Gastrocnemius medialis (tissue), 4 donors: ENCODE measurements around the gene CLEC18A. TPM values are rescaled to one million over a fixed set of nuclear protein-coding genes. Genes with fewer than 3 reads are reported as not detected.
"Not testable (repeated sequence)": the region's sequence is repeated elsewhere in the genome, so short reads cannot be mapped to it uniquely, and the experiment has no call there.

Experiments used
- ATAC-seq, 2 donors: fragments of 150-250 bp; one replicate each; pipeline ENCODE4 v1.9.1; 2016
- DNase-seq, 2 donors: peaks; one replicate each; pipeline ENCODE4 v3.0.0-alpha.2; 2019
- H3K27ac ChIP-seq, 4 donors: fragments of 200-600 bp; sonication (generic); 1 replicate in 1 of 4; 2 replicates in 3 of 4; pipeline ENCODE4 v1.5.1; 2016 to 2018; ENCODE audit warnings: mild to moderate bottlenecking in 2 of 4, moderate library complexity in 1 of 4
- H3K27me3 ChIP-seq, 3 donors: fragments of 200-600 bp; sonication (generic) in 2 of 3; 1 replicate in 1 of 3; 2 replicates in 2 of 3; pipeline versions ENCODE4 v1.5.1 to v1.6.0; 2016 to 2019; ENCODE audit warnings: mild to moderate bottlenecking in 1 of 3, moderate library complexity in 1 of 3
- H3K36me3 ChIP-seq, 2 donors: fragments of 200-600 bp; sonication (generic) in 1 of 2; one replicate each; pipeline ENCODE4 v1.5.1; 2017 to 2018
- H3K4me1 ChIP-seq, 2 donors: fragments of 200-600 bp; sonication (generic) in 1 of 2; one replicate each; pipeline ENCODE4 v1.5.1; 2016 to 2017; ENCODE audit warnings: mild to moderate bottlenecking in 2 of 2
- H3K4me3 ChIP-seq, 4 donors: fragments of 200-600 bp; sonication (generic) in 3 of 4; 1 replicate in 1 of 4; 2 replicates in 3 of 4; pipeline ENCODE4 v1.5.1; 2016 to 2019; ENCODE audit warnings: mild to moderate bottlenecking in 2 of 4
- H3K9me3 ChIP-seq, 3 donors: fragments of 200-600 bp; sonication (generic) in 2 of 3; 1 replicate in 1 of 3; 2 replicates in 2 of 3; pipeline ENCODE4 v1.5.1; 2016 to 2019
- CTCF ChIP-seq, 5 experiments: fragments of 450-650 bp in 3 of 5; fragments of 200-600 bp in 2 of 5; sonication (generic) in 2 of 5; IDR thresholded peaks in 4 of 5; conservative IDR thresholded peaks in 1 of 5; 1 replicate in 4 of 5; 2 replicates in 1 of 5; pipeline ENCODE4 v1.5.1; 2016 to 2019; ENCODE audit warnings: antibody characterized with exemption in 5 of 5, mild to moderate bottlenecking in 3 of 5, moderate library complexity in 3 of 5
- POLR2A ChIP-seq, 2 donors: fragments of 450-650 bp; IDR thresholded peaks; one replicate each; pipeline ENCODE4 v1.6.1; 2017; ENCODE audit warnings: antibody characterized with exemption in 2 of 2, mild to moderate bottlenecking in 2 of 2, moderate library complexity in 2 of 2
- in situ Hi-C, 4 donors: fragments of 200-750 bp; cut with MboI; loops; one replicate each; pipeline versions ENCODE4 v1.15.0 to v1.8.0; 2017; ENCODE audit warnings: low sequenced_read_pairs in 4 of 4
- intact Hi-C: fragments of 100-400 bp; cut with DNase I; formaldehyde crosslinking; loops from one replicate; pipeline ENCODE4 v1.15.1; 2023; ENCODE audit warnings: low total_unique reads
- total RNA-seq, 4 donors: library from RNA; depleted of rRNA; stranded (reverse); fragments of >200 nt; gene quantifications; one replicate each; pipeline versions ENCODE4 v1.1.0 to v1.2.3, GENCODE V29; 2016

Gene CLEC18A
- total RNA-seq, 4 donors from 2014 or later, result 0.71 TPM; not detected in 3

DNA sequence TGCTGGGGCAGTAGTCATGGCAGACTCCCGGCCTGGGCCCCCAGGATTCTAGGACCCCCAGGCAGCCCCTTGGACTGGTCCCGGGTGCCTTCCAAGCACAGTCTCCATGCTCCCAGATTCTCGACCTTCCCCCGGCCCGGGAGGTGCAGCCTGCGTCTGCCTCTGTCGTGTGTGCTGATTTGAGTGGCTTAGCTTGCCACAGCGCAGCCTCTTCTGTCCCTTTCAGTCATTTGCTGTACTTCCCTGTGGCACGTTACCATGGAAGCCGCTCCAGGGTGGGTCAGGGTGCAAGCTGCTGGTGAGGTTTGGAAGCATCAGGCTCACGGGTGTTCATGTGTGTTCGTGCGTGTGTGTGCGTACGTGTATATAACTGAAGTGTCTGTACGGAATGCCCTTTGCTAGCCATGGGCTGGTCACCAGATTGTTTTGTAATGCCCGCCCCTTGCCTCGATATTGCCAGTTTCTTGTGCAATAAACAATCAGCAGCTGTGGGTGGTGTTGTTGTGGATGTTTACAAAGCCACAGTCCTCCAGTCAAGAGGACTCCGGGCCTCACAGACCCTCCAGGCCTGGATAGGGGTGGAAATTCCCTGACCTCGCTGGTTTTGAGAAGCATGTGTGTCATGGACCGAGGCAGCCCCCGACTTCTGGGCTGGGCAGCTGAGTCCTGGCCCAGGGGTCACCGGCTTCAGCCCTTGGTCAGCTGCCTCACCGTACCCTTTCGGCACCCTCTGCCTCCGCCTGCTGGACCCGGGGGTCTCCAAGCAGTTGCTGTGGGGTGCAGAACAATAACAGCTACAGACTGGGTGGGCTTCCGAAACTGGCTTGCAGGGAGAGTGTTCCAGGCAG, 9.7 kb upstream of the CLEC18A start:
- H3K36me3 ChIP-seq, result peaks cover 0 to 45% of the 10 kb centered on the region in 2 donors
- H3K4me1 ChIP-seq, result no peaks in the 10 kb centered on the region
- in situ Hi-C loops (no loop called here), intact Hi-C loops (no loop called here)
- ATAC-seq, result peak in 1 of 2 donors; percentile 21
- no peaks in the 10 kb centered on the region for H3K27me3 ChIP-seq
- H3K27ac ChIP-seq, result peak overlapping the region in 1 of 4 donors; percentile 27
- H3K9me3 ChIP-seq, result no peaks in the 10 kb centered on the region
- no peak for DNase-seq
- H3K4me3 ChIP-seq, result no peak overlapping the region
- TF ChIP-seq CTCF (IDR thresholded peaks at IDR 0.05 in 4 of 5, conservative IDR thresholded peaks at IDR 0.05 in 1 of 5), result no peak
- no peak for TF ChIP-seq POLR2A (IDR thresholded peaks at IDR 0.05)

- TF ChIP-seq CTCF (IDR thresholded peaks at IDR 0.05 in 4 of 5, conservative IDR thresholded peaks at IDR 0.05 in 1 of 5) (no peak), POLR2A (IDR thresholded peaks at IDR 0.05) (no peak)
- in situ Hi-C loops (no loop called here), intact Hi-C loops (no loop called here)
- no peaks in the 10 kb centered on the region for H3K4me1 ChIP-seq
- DNase-seq (no peak), ATAC-seq (no peak)
- no peak overlapping the region for H3K4me3 ChIP-seq
- H3K36me3 ChIP-seq, result peaks cover 0 to 39% of the 10 kb centered on the region in 2 donors
- H3K27me3 ChIP-seq, result no peaks in the 10 kb centered on the region
- H3K27ac ChIP-seq, result peak overlapping the region in 1 of 4 donors; percentile 27
- H3K9me3 ChIP-seq, result no peaks in the 10 kb centered on the region
Observed at GRCh38 chr16:69942099-69942491, 9.0 kb upstream of the CLEC18A start.

GRCh38 chr16:69942627-69943170, 8.4 kb upstream of the CLEC18A start:
- peaks cover 0 to 33% of the 10 kb centered on the region in 2 donors for H3K36me3 ChIP-seq
- in situ Hi-C loops (no loop called here), intact Hi-C loops (no loop called here)
- DNase-seq, result no peak
- no peaks in the 10 kb centered on the region for H3K9me3 ChIP-seq
- H3K27me3 ChIP-seq, result no peaks in the 10 kb centered on the region
- TF ChIP-seq CTCF (IDR thresholded peaks at IDR 0.05 in 4 of 5, conservative IDR thresholded peaks at IDR 0.05 in 1 of 5) (no peak), POLR2A (IDR thresholded peaks at IDR 0.05) (no peak)
- H3K27ac ChIP-seq, result no peak overlapping the region
- no peak for ATAC-seq
- H3K4me1 ChIP-seq, result no peaks in the 10 kb centered on the region
- H3K4me3 ChIP-seq, result no peak overlapping the region

DNA sequence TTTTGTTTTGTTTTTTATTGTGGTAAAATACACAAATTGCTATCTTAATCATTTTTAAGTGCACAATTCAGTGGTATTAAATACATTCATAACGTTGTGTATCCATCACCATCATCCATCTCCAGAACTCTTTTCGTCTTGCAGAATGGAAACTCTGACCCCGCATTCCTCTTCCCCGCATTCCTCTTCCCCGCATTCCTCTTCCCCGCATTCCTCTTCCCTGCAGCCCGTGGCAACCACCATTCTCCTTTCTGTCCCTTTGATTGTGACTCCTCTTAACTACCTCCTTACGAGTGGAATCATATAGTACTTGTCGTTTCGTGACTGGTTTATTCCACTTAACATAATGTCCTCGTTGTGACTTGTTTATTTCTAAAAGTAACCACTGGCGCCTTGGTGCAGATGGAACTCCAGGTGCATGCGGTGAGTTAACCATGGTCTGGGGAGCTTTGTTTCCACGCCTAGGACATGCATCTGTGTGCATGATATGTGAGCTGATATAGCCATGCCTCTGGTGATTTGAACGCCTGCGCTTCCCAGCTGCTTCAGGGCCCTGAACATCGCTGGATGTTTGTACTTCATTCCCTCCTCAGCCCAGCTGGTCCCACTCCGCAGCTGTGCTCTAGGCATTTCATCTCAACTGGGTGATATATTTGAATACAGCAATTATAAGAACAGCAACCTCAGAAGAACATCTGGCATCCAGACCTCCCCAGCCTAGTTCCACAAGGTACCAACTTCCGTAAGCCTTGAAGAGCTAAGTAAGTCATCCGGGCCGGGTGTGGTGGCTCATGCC, 7.7 kb upstream of the CLEC18A start:
- DNase-seq, H3K27me3 ChIP-seq, H3K4me3 ChIP-seq, H3K4me1 ChIP-seq, intact Hi-C loops, H3K9me3 ChIP-seq, ATAC-seq, in situ Hi-C loops, H3K27ac ChIP-seq: not testable (repeated sequence)
- peaks cover 0 to 25% of the 10 kb centered on the region in 2 donors for H3K36me3 ChIP-seq

DNA sequence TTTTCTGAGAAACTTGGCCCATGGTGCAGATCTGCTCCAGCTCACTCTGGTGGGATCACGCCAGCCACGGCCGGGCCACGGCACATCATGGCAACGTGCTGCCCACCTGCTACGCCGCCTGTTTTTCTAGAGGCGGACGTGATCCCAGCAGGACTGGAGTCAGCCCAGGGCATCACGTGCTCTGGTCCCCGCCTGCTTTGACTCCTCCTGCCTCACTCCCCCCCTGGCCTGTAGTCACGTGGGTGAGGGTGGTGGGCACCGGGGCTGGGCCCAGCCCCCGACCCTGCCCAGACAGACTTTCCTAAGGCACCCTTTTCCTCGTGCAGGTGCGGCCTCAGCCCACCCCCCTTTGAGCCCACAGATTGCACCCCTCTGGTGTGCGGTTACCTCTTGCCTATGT, 723 bp upstream of the CLEC18A start:
- peak in 1 of 2 donors; percentile 16 for ATAC-seq
- H3K36me3 ChIP-seq, intact Hi-C loops, H3K4me1 ChIP-seq, in situ Hi-C loops, H3K27me3 ChIP-seq, H3K9me3 ChIP-seq, H3K4me3 ChIP-seq, DNase-seq, H3K27ac ChIP-seq: not testable (repeated sequence)

DNA sequence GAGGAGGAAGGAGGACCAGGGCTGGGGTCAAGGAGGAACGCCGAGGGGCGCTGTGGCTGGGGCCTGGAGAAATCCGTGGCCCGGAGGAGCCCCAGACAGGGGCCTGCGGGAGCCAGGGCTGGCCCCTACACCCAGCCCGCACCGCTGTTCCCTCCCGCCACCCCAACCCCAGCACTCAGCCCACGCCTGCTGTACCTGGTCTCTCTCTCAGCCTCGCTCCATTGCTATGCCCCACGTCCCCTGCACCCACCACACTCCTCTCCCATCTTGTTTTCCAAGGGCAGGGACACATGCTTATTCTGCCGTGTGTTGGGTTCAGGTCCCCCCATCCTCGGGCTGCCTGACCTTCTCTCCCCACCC, 518 bp downstream of the CLEC18A start:
- intact Hi-C loops, H3K27ac ChIP-seq, in situ Hi-C loops, H3K4me1 ChIP-seq, DNase-seq, H3K36me3 ChIP-seq, H3K27me3 ChIP-seq, H3K9me3 ChIP-seq, H3K4me3 ChIP-seq, ATAC-seq: not testable (repeated sequence)

DNA sequence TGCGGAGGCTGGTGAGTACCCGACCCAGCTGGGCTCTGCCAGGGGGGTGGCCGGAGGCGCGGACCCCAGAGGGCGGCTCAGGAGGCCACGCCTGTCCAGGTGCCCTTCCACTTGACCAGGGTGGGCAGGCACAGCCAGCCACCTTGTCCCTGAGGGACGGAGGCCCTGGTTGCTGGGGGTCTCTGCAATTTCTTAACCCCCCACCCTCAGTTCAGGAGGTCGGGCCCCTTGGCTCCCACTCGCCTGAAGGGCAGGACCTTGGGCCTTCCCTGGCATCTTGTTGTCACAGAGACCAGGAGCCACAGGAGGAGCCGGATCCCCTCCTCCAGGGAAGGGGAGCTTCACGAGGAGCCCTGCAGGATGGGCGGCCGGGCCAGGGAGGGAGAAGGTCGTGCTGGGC, 982 bp downstream of the CLEC18A start:
- ATAC-seq, H3K4me1 ChIP-seq, H3K36me3 ChIP-seq, H3K27me3 ChIP-seq, in situ Hi-C loops, H3K4me3 ChIP-seq, H3K9me3 ChIP-seq, H3K27ac ChIP-seq, intact Hi-C loops, DNase-seq: not testable (repeated sequence)

DNA sequence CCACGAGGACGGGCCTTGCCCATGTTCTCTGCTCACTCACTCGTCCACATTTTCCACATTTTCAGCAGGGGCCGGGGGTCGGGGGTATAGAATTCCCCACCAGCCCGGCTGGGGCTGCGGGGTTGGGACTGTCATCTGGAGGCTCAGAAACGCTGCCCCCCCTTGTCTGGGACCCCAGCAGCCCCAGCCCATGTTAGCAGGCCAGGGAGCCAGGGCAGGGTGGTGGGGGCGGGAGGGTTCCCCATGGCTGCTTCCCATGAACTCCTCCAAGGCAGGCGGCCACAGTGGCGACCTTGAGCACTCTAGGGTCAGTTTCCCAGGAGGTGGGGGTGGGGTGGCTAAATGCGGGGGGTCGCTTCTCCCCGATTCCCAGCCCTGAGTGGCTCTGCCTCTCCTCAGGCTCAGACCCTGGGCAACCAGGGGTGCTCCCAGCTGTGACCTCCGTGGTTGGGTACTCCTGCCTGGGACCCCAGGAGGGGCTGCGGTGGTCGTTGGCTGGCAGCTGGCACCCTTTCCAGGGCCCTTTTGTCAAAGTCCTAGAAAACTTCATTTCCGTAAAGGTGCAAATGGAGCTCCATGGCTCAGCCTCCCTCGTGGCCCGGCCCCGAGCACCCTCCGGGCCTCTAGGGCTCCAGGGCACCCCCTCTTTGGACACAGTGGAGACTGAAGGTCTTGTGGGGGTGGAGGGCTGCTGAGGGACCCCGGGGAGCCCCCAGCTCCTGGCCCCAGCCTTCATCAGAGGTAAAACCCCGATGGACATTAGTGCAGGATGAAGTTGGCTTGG, 1.6 kb downstream of the CLEC18A start:
- in situ Hi-C loops, DNase-seq: not testable (repeated sequence)

More for the DNA sequence above, 1.6 kb downstream of the CLEC18A start:
- intact Hi-C loops, H3K4me3 ChIP-seq, H3K4me1 ChIP-seq, H3K36me3 ChIP-seq, ATAC-seq, H3K27me3 ChIP-seq, H3K9me3 ChIP-seq, H3K27ac ChIP-seq: not testable (repeated sequence)
